Endothelial cell of umbilical vein (primary cell): ENCODE results near the gene WDR27. TPM values are rescaled to one million over a fixed set of nuclear protein-coding genes. Genes with fewer than 3 reads are reported as not detected.

ENCODE experiments used
- BruUV-seq: library from RNA; stranded (reverse); fragments of 400-500 nt; replicated peaks from 2 replicates; lab custom pipeline; 2021; lab: Mats Ljungman, UMichigan
- CTCF ChIA-PET: fragments of 300-600, 350-600 bp; sonication (Branson Sonifier 250); formaldehyde crosslinking; loops from one replicate; lab custom pipeline; 2021; ENCODE audit warnings: antibody characterized with exemption, inconsistent platforms; lab: Charles Lee
- POLR2A ChIA-PET: fragments of 300-600, 350-600 bp; sonication (Branson Sonifier 250); formaldehyde crosslinking; loops from one replicate; lab custom pipeline; 2021; ENCODE audit warnings: antibody characterized with exemption, inconsistent platforms; lab: Charles Lee
- DNase-seq: peaks from one replicate; pipeline ENCODE4 v3.0.0-alpha.2; 2011; ENCODE audit warnings: low read depth, low spot score
- FAIRE-seq: peaks from 2 replicates; lab custom pipeline; 2011; peaks lifted over from hg19 to GRCh38; lab: Jason Lieb, UNC
- H2AFZ ChIP-seq: 2 replicates; pipeline ENCODE4 v1.6.0; 2012; ENCODE audit warnings: low read depth, low read length, control low read depth, inconsistent platforms
- H3K27ac ChIP-seq: 2 replicates; pipeline ENCODE4 v1.5.1; 2011; ENCODE audit warnings: low read depth, mild to moderate bottlenecking, control low read depth, low read length, moderate library complexity; ENCODE audit not compliant: insufficient read depth
- H3K27me3 ChIP-seq, 2 experiments: 2 replicates each; pipeline versions ENCODE4 v1.6.0 to v1.6.1; 2011; ENCODE audit warnings: low read length in 2 of 2, mixed read lengths in 1 of 2; ENCODE audit not compliant: control insufficient read depth in 2 of 2, insufficient read depth in 2 of 2
- H3K36me3 ChIP-seq, 2 experiments: 2 replicates in 1 of 2; 3 replicates in 1 of 2; pipeline ENCODE4 v1.5.1; 2011; ENCODE audit warnings: low read length in 2 of 2, mild to moderate bottlenecking in 1 of 2, moderate library complexity in 1 of 2; ENCODE audit not compliant: control insufficient read depth in 2 of 2, insufficient read depth in 2 of 2; ENCODE audit errors: extremely low read depth in 1 of 2
- H3K4me1 ChIP-seq: 3 replicates; pipeline ENCODE4 v1.5.1; 2011; ENCODE audit warnings: mild to moderate bottlenecking, low read length; ENCODE audit not compliant: control insufficient read depth, insufficient read depth; ENCODE audit errors: extremely low read depth
- H3K4me2 ChIP-seq: 2 replicates; pipeline ENCODE4 v1.6.1; 2011; ENCODE audit warnings: low read length, control low read depth, mixed read lengths; ENCODE audit not compliant: insufficient read depth
- H3K4me3 ChIP-seq, 3 experiments: fragments of 200-600 bp in 1 of 3; sonication (generic), shearing (Covaris generic) in 1 of 3; replicated peaks in 1 of 3; 2 replicates each; pipeline ENCODE4 v1.5.1; 2011 to 2016; ENCODE audit warnings: control low read depth in 3 of 3, low read length in 3 of 3, mild to moderate bottlenecking in 2 of 3, inconsistent platforms in 1 of 3, low read depth in 1 of 3, moderate library complexity in 1 of 3; ENCODE audit not compliant: insufficient read depth in 1 of 3
- H3K79me2 ChIP-seq: 2 replicates; pipeline ENCODE4 v1.6.0; 2012; ENCODE audit warnings: low read length, inconsistent platforms; ENCODE audit not compliant: control insufficient read depth, insufficient read depth
- H3K9ac ChIP-seq: replicated peaks from 2 replicates; pipeline ENCODE3; 2011; ENCODE audit warnings: low read length, control low read depth; ENCODE audit not compliant: insufficient read depth; ENCODE audit errors: extremely low read depth
- H3K9me1 ChIP-seq: replicated peaks from 3 replicates; pipeline ENCODE4 v1.6.0; 2011; ENCODE audit warnings: mild to moderate bottlenecking, low read length; ENCODE audit not compliant: control insufficient read depth, insufficient read depth; ENCODE audit errors: extremely low read depth
- H3K9me3 ChIP-seq: replicated peaks from 2 replicates; pipeline ENCODE4 v1.5.1; 2012; ENCODE audit warnings: low read length, inconsistent platforms; ENCODE audit not compliant: control insufficient read depth, insufficient read depth
- H4K20me1 ChIP-seq: replicated peaks from 2 replicates; pipeline ENCODE3; 2011; ENCODE audit warnings: mild to moderate bottlenecking, low read length; ENCODE audit not compliant: control insufficient read depth, insufficient read depth; ENCODE audit errors: extremely low read depth
- CTCF ChIP-seq, 2 donors: IDR thresholded peaks; 1 replicate in 1 of 2; 2 replicates in 1 of 2; pipeline ENCODE4 v1.5.1; 2011; ENCODE audit warnings: low read length in 2 of 2, mild to moderate bottlenecking in 2 of 2, moderate library complexity in 2 of 2, control low read depth in 1 of 2, inconsistent platforms in 1 of 2, low read depth in 1 of 2; ENCODE audit not compliant: insufficient read depth in 1 of 2; ENCODE audit errors: extremely low read depth in 1 of 2
- EZH2 ChIP-seq: IDR thresholded peaks from 2 replicates; pipeline ENCODE4 v1.6.1; 2012; ENCODE audit warnings: borderline replicate concordance, low read depth, mild to moderate bottlenecking, moderate library complexity, low read length, inconsistent platforms; ENCODE audit not compliant: severe bottlenecking
- FOS ChIP-seq: IDR thresholded peaks from 2 replicates; pipeline ENCODE4 v1.6.1; 2011; ENCODE audit warnings: mild to moderate bottlenecking, low read length, moderate library complexity, borderline replicate concordance; ENCODE audit not compliant: insufficient read depth
- GATA2 ChIP-seq: IDR thresholded peaks from 2 replicates; pipeline ENCODE4 v1.7.0; 2011; ENCODE audit warnings: low read depth, mild to moderate bottlenecking, moderate library complexity, mixed read lengths, low read length; ENCODE audit not compliant: insufficient read length, insufficient read depth
- JUN ChIP-seq: IDR thresholded peaks from 2 replicates; pipeline ENCODE4 v1.6.1; 2011; ENCODE audit warnings: borderline replicate concordance, low read depth; ENCODE audit not compliant: insufficient read length, insufficient read depth
- MAX ChIP-seq: IDR thresholded peaks from 2 replicates; pipeline ENCODE4 v1.6.1; 2011; ENCODE audit not compliant: insufficient read depth, insufficient read length
- MYC ChIP-seq: IDR thresholded peaks from one replicate; pipeline ENCODE4 v1.6.1; 2011; ENCODE audit warnings: mild to moderate bottlenecking, low read depth, low read length
- POLR2A ChIP-seq: IDR thresholded peaks from 2 replicates; pipeline ENCODE4 v1.6.1; 2012; ENCODE audit warnings: low read depth, mild to moderate bottlenecking, control low read depth, low read length
- POLR2AphosphoS5 ChIP-seq: IDR thresholded peaks from 2 replicates; pipeline ENCODE4 v1.6.1; 2012; ENCODE audit warnings: low read depth, mild to moderate bottlenecking, control low read depth, low read length, moderate library complexity; ENCODE audit not compliant: insufficient read depth
- dilution Hi-C: fragments of 300-500 bp; cut with MboI; formaldehyde crosslinking; loops from one replicate; pipeline ENCODE4 v1.15.0; 2019; ENCODE audit warnings: low sequenced_read_pairs; ENCODE audit not compliant: extremely low pct_ligation_motif_present
- intact Hi-C: fragments of 100-400 bp; cut with micrococcal nuclease; formaldehyde crosslinking; loops from one replicate; pipeline ENCODE4 v1.10.0; 2022
- polyA plus RNA-seq, 4 experiments: library from polyadenylated mRNA; depleted of rRNA in 3 of 4; stranded (reverse) in 3 of 4; unstranded in 1 of 4; fragments of >200 nt; gene quantifications; 2 replicates each; pipeline versions ENCODE4 v1.2.1 to v1.2.3, GENCODE V29; 2011 to 2012; ENCODE audit warnings: missing spikeins in 1 of 4
- total RNA-seq: library from RNA; stranded (reverse); gene quantifications from 2 replicates; pipeline ENCODE4 v1.2.3, GENCODE V29; 2021

WDR27 gene
- total and polyA plus RNA-seq, 2 donors (not counting 3 experiments of a cell fraction or from before 2014, with no cell fraction given), result 60.1 to 69.7 TPM

GRCh38 chr6:169500688-169501087 lies 201.1 kb downstream of the WDR27 start:
- Histone ChIP-seq H3K4me2 (no peak overlapping the region), H2AFZ (no peak overlapping the region), H3K4me3 (no peak overlapping the region), H3K9ac (no peak overlapping the region), H3K27me3 (no peaks in the 10 kb centered on the region), H3K9me1 (no peaks in the 10 kb centered on the region), H4K20me1 (no peaks in the 10 kb centered on the region), H3K27ac (no peak overlapping the region), H3K36me3 (no peaks in the 10 kb centered on the region), H3K9me3 (no peaks in the 10 kb centered on the region), H3K79me2 (no peaks in the 10 kb centered on the region), H3K4me1 (no peaks in the 10 kb centered on the region)
- CTCF ChIA-PET, result no interaction called here
- POLR2A ChIA-PET, result no interaction called here
- TF ChIP-seq POLR2A (no peak), EZH2 (no peak), JUN (no peak), CTCF (IDR thresholded peaks at IDR 0.05; ENCODE audit: extremely low read depth in 1 of 2, insufficient read depth in 1 of 2, low read depth in 1 of 2, low read length in 2 of 2) (no peak), MYC (no peak), FOS (no peak), MAX (no peak), GATA2 (no peak), POLR2AphosphoS5 (no peak)
- DNase-seq (no peak), FAIRE-seq (no peak)
- intact Hi-C loops, result no loop called here
- no TSS peak for BruUV-seq
- dilution Hi-C loops, result no loop called here
